Smooth muscle cell (in vitro differentiated cells): ENCODE results near the gene TUBB1. TPM values are rescaled to one million over a fixed set of nuclear protein-coding genes. Genes with fewer than 3 reads are reported as not detected.

Experiments
- DNase-seq: peaks from one replicate; lab custom pipeline; 2025; ENCODE audit not compliant: unreplicated experiment; lab: John Stamatoyannopoulos, UW
- H2AFZ ChIP-seq: fragments of 200-600 bp; sonication (generic); 2 replicates; pipeline ENCODE4 v1.6.0; 2016; ENCODE audit warnings: antibody characterized with exemption, low read depth, mild to moderate bottlenecking
- H3F3A ChIP-seq: fragments of 200-600 bp; sonication (generic); 2 replicates; pipeline ENCODE4 v1.6.0; 2017; ENCODE audit warnings: antibody characterized with exemption, low read depth
- H3K27ac ChIP-seq: fragments of 200-600 bp; sonication (generic); 2 replicates; pipeline ENCODE4 v1.5.1; 2016; ENCODE audit warnings: low read depth, mild to moderate bottlenecking
- H3K27me3 ChIP-seq: fragments of 200-600 bp; sonication (generic); 2 replicates; pipeline ENCODE4 v1.6.1; 2016; ENCODE audit warnings: low read depth, mild to moderate bottlenecking
- H3K36me3 ChIP-seq: fragments of 200-600 bp; sonication (generic); 2 replicates; pipeline ENCODE4 v1.5.1; 2016; ENCODE audit warnings: low read depth
- H3K4me1 ChIP-seq: fragments of 200-600 bp; sonication (generic); 2 replicates; pipeline ENCODE4 v1.5.1; 2016; ENCODE audit warnings: low read depth
- H3K4me2 ChIP-seq: fragments of 200-600 bp; sonication (generic); 2 replicates; pipeline ENCODE4 v1.6.0; 2016; ENCODE audit warnings: mild to moderate bottlenecking
- H3K4me3 ChIP-seq: fragments of 200-600 bp; sonication (generic); 2 replicates; pipeline ENCODE4 v1.5.1; 2016; ENCODE audit warnings: mild to moderate bottlenecking
- H3K79me2 ChIP-seq: fragments of 200-600 bp; sonication (generic); 2 replicates; pipeline ENCODE4 v1.6.0; 2016; ENCODE audit warnings: low read depth, mild to moderate bottlenecking
- H3K9ac ChIP-seq: fragments of 200-600 bp; sonication (generic); 2 replicates; pipeline ENCODE4 v1.6.0; 2016; ENCODE audit warnings: low read depth
- H3K9me3 ChIP-seq: fragments of 200-600 bp; sonication (generic); replicated peaks from 2 replicates; pipeline ENCODE4 v1.5.1; 2016; ENCODE audit warnings: low read depth
- H4K20me1 ChIP-seq: fragments of 200-600 bp; sonication (generic); 2 replicates; pipeline ENCODE4 v1.6.0; 2016; ENCODE audit warnings: low read depth
- CTCF ChIP-seq: fragments of 200-600 bp; sonication (generic); IDR thresholded peaks from 2 replicates; pipeline ENCODE4 v1.5.1; 2017; ENCODE audit warnings: borderline replicate concordance, mild to moderate bottlenecking, antibody characterized with exemption; ENCODE audit not compliant: insufficient read depth, poor library complexity, severe bottlenecking
- WGBS: methylation state at CpG from one replicate; pipeline ENCODE4 v1.1.7; 2016; ENCODE audit warnings: low lambda C conversion rate; 5-methylcytosine and 5-hydroxymethylcytosine counted together
- polyA plus RNA-seq: library from polyadenylated mRNA; unstranded; fragments of >200 nt; fragmentation: Nextera tagmentation; extraction: Ambion mirVana; gene quantifications from 2 replicates; pipeline ENCODE4 v1.2.1, GENCODE V29; 2016
- total RNA-seq: library from RNA; depleted of rRNA; stranded (reverse); fragments of >200 nt; gene quantifications from 2 replicates; pipeline ENCODE4 v1.2.3, GENCODE V29; 2014

Gene TUBB1
- total and polyA plus RNA-seq, 2 experiments from 2014 or later, result 0.67 TPM; not detected in 1

- Histone ChIP-seq H3K9me3 (no peaks in the 10 kb centered on the region), H3K27ac (no peak overlapping the region), H2AFZ (no peak overlapping the region), H4K20me1 (no peaks in the 10 kb centered on the region), H3K4me2 (no peak overlapping the region), H3K4me1 (no peaks in the 10 kb centered on the region), H3K27me3 (no peaks in the 10 kb centered on the region), H3F3A (no peaks in the 10 kb centered on the region), H3K9ac (no peak overlapping the region), H3K79me2 (peaks cover 6% of the 10 kb centered on the region), H3K4me3 (no peak overlapping the region), H3K36me3 (no peaks in the 10 kb centered on the region)
- DNase-seq, result no peak
- no peak for TF ChIP-seq CTCF
- 74% methylated on average over 16 of the region's 16 CpGs for WGBS
Measured at GRCh38 chr20:59015812-59016711, 3.2 kb upstream of the TUBB1 start.

- 73% methylated on average over 4 of the region's 4 CpGs for WGBS
- H3K27ac ChIP-seq, result no peak overlapping the region
- DNase-seq, result no peak
- no peak for TF ChIP-seq CTCF
- no peaks in the 10 kb centered on the region for H3K4me1 ChIP-seq
- no peaks in the 10 kb centered on the region for H3K27me3 ChIP-seq
- no peak overlapping the region for H3K4me2 ChIP-seq
- H3K9me3 ChIP-seq, result no peaks in the 10 kb centered on the region
- no peak overlapping the region for H3K9ac ChIP-seq
- no peak overlapping the region for H2AFZ ChIP-seq
- no peak overlapping the region for H3K4me3 ChIP-seq
- H4K20me1 ChIP-seq, result peaks cover 4% of the 10 kb centered on the region
- H3K79me2 ChIP-seq, result peaks cover 6% of the 10 kb centered on the region
- H3F3A ChIP-seq, result peaks cover 6% of the 10 kb centered on the region
- no peaks in the 10 kb centered on the region for H3K36me3 ChIP-seq
Measured at GRCh38 chr20:59016795-59017492, 2.3 kb upstream of the TUBB1 start.

GRCh38 chr20:59017493-59018231 lies 1.6 kb upstream of the TUBB1 start:
- WGBS, result 95% methylated on average over 16 of the region's 16 CpGs
- H2AFZ ChIP-seq, result no peak overlapping the region

More at GRCh38 chr20:59017493-59018231, 1.6 kb upstream of the TUBB1 start:
- Histone ChIP-seq H4K20me1 (peaks cover 9% of the 10 kb centered on the region), H3K9ac (no peak overlapping the region), H3K27me3 (no peaks in the 10 kb centered on the region), H3K27ac (no peak overlapping the region), H3K4me1 (no peaks in the 10 kb centered on the region), H3K79me2 (peaks cover 6% of the 10 kb centered on the region), H3K36me3 (no peaks in the 10 kb centered on the region), H3K4me2 (no peak overlapping the region), H3F3A (peaks cover 6% of the 10 kb centered on the region), H3K4me3 (no peak overlapping the region), H3K9me3 (no peaks in the 10 kb centered on the region)
- no peak for TF ChIP-seq CTCF
- no peak for DNase-seq
